Superior temporal gyrus (tissue), 1 donor: ENCODE data around the gene ERF.
A peak's percentile ranks its signal among the peaks of the same experiment; 100 is the strongest.

Experiments used
- DNase-seq: peaks from one replicate; pipeline ENCODE4 v3.0.0-alpha.2; 2016; ENCODE audit errors: extremely low spot score

ERF gene

GRCh38 chr19:42287017-42287826 lies 32.3 kb upstream of the ERF start:
- DNase-seq = no peak

GRCh38 chr19:42286349-42287016 lies 31.6 kb upstream of the ERF start:
- no peak for DNase-seq

GRCh38 chr19:42285988-42286348 lies 31.0 kb upstream of the ERF start:
- DNase-seq = no peak

- no peak for DNase-seq
Measured at GRCh38 chr19:42285541-42285941, 30.6 kb upstream of the ERF start.

- no peak for DNase-seq
Measured at GRCh38 chr19:42284591-42285341, 29.8 kb upstream of the ERF start.

- peak; percentile 63 for DNase-seq
Measured at GRCh38 chr19:42284066-42284501, 29.2 kb upstream of the ERF start.

GRCh38 chr19:42283188-42284065 lies 28.5 kb upstream of the ERF start:
- peak; percentile 90 for DNase-seq

- DNase-seq = no peak
Measured at GRCh38 chr19:42282819-42283187, 27.9 kb upstream of the ERF start.

- DNase-seq = peak; percentile 34
Measured at GRCh38 chr19:42281827-42282762, 27.2 kb upstream of the ERF start.

- peak; percentile 68 for DNase-seq
Measured at GRCh38 chr19:42281146-42281826, 26.4 kb upstream of the ERF start.

GRCh38 chr19:42280815-42281145 lies 25.9 kb upstream of the ERF start:
- no peak for DNase-seq

- peak; percentile 97 for DNase-seq
Measured at GRCh38 chr19:42279902-42280814, 25.2 kb upstream of the ERF start.

- peak; percentile 68 for DNase-seq
Measured at GRCh38 chr19:42279155-42279901, 24.4 kb upstream of the ERF start.

- DNase-seq = no peak
Measured at GRCh38 chr19:42278452-42279154, 23.7 kb upstream of the ERF start.

- no peak for DNase-seq
Measured at GRCh38 chr19:42277821-42278451, 23.0 kb upstream of the ERF start.

GRCh38 chr19:42276821-42277220 lies 21.9 kb upstream of the ERF start:
- DNase-seq = no peak

- DNase-seq = no peak
Measured at GRCh38 chr19:42276284-42276683, 21.4 kb upstream of the ERF start.
